ENCODE data around the gene ACADSB.

Gene ACADSB

GRCh38 chr10:123103944-123104343 lies 95.1 kb downstream of the ACADSB start:
- DNase-seq, result no peak
